Stomach smooth muscle (tissue), 2 donors: ENCODE measurements around the gene EFR3B.
A peak's percentile ranks its signal among the peaks of the same experiment; 100 is the strongest.
"Not testable (repeated sequence)": the region's sequence is repeated elsewhere in the genome, so short reads cannot be mapped to it uniquely, and the experiment has no call there.

Experiments
- H3K27ac ChIP-seq: one replicate; pipeline ENCODE4 v1.7.0; 2013; ENCODE audit warnings: mild to moderate bottlenecking, low read length, inconsistent platforms
- H3K27me3 ChIP-seq, 2 donors: one replicate each; pipeline ENCODE4 v1.7.0; 2013; ENCODE audit warnings: low read length in 2 of 2; ENCODE audit not compliant: insufficient read depth in 2 of 2, control insufficient read depth in 1 of 2
- H3K36me3 ChIP-seq, 2 donors: one replicate each; pipeline ENCODE4 v1.7.0; 2013; ENCODE audit warnings: low read length in 2 of 2; ENCODE audit not compliant: control insufficient read depth in 2 of 2, insufficient read depth in 2 of 2
- H3K4me1 ChIP-seq: one replicate; pipeline ENCODE4 v1.7.0; 2013; ENCODE audit warnings: low read length; ENCODE audit not compliant: control insufficient read depth, insufficient read depth
- H3K4me3 ChIP-seq, 2 donors: one replicate each; pipeline ENCODE4 v1.7.0; 2013; ENCODE audit warnings: low read length in 2 of 2
- H3K9ac ChIP-seq, 2 donors: one replicate each; pipeline ENCODE4 v1.7.0; 2013; ENCODE audit warnings: low read length in 2 of 2, mild to moderate bottlenecking in 1 of 2
- H3K9me3 ChIP-seq, 2 donors: one replicate each; pipeline ENCODE4 v1.7.0; 2013; ENCODE audit warnings: low read length in 2 of 2; ENCODE audit not compliant: control insufficient read depth in 2 of 2
- donor health status: healthy.
- donor health status: Pancreatic carcinoma.

Gene EFR3B

GRCh38 chr2:25041928-25042320 lies at the start of gene EFR3B:
EFR3B (plus strand) TSS chr2:25042076; CDS start chr2:25042313, 237 bp downstream.
- Histone ChIP-seq H3K36me3 (no peaks in the 10 kb centered on the region), H3K4me1 (peaks cover 20% of the 10 kb centered on the region), H3K27me3 (no peaks in the 10 kb centered on the region), H3K9ac (peak within 1 kb of the TSS; percentile 62 to 63), H3K27ac (no peak within 1 kb of the TSS), H3K9me3 (no peaks in the 10 kb centered on the region), H3K4me3 (peak within 1 kb of the TSS; percentile 83 to 90)

- Histone ChIP-seq H3K36me3 (no peaks in the 10 kb centered on the region), H3K27me3 (no peaks in the 10 kb centered on the region), H3K9me3 (no peaks in the 10 kb centered on the region), H3K27ac (no peak overlapping the region), H3K9ac (no peak overlapping the region), H3K4me3 (no peak overlapping the region), H3K4me1 (no peaks in the 10 kb centered on the region)
These were observed 48.3 kb upstream of the EFR3B start for GRCh38 chr2:24993406-24994145.

DNA sequence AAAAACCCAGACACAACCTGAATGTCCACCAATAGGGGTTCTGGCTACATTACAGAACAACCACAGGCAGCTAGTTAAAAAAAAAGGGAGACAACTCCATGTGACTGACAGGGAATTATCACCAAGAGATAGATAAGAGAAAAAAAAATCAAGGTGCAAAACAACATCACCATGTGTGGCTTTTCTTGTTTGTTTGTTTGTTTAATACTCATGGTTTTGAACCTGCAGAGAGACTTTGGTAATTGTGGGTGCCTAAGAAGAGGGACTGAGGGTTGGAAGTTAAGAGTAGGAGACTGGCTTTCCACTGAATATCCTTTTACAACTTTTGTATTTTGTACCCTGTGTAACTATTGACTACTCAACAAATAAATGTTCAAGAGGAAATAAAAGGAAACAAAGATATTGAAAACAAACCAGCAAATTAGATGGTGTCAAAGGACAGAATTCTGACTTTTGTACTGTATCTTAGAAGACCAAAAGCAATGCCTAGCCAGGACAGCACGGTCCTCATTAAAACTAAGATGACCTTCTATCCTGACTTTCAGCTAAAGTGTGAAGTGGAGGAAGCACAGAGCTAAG lies 47.6 kb upstream of the EFR3B start:
- no peak overlapping the region for H3K27ac ChIP-seq
- no peak overlapping the region for H3K9ac ChIP-seq

GRCh38 chr2:24999097-24999496 lies 42.8 kb upstream of the EFR3B start:
- not testable (repeated sequence) for H3K9me3 ChIP-seq, H3K27ac ChIP-seq, H3K4me3 ChIP-seq, H3K9ac ChIP-seq, H3K36me3 ChIP-seq, H3K27me3 ChIP-seq, H3K4me1 ChIP-seq

More for the DNA sequence above, 47.6 kb upstream of the EFR3B start:
- H3K36me3 ChIP-seq = no peaks in the 10 kb centered on the region
- H3K9me3 ChIP-seq = no peaks in the 10 kb centered on the region
- H3K4me3 ChIP-seq = no peak overlapping the region
- no peaks in the 10 kb centered on the region for H3K4me1 ChIP-seq
- no peaks in the 10 kb centered on the region for H3K27me3 ChIP-seq

GRCh38 chr2:25000036-25000435 lies 41.8 kb upstream of the EFR3B start:
- Histone ChIP-seq H3K27me3 (no peaks in the 10 kb centered on the region), H3K4me1 (peaks cover 4% of the 10 kb centered on the region), H3K36me3 (peaks cover 0 to 4% of the 10 kb centered on the region in 2 donors), H3K4me3 (no peak overlapping the region), H3K9me3 (no peaks in the 10 kb centered on the region), H3K9ac (no peak overlapping the region), H3K27ac (no peak overlapping the region)

GRCh38 chr2:25000503-25001324 lies 41.2 kb upstream of the EFR3B start:
- no peak overlapping the region for H3K4me3 ChIP-seq
- H3K9ac ChIP-seq = no peak overlapping the region
- H3K36me3 ChIP-seq = peaks cover 0 to 4% of the 10 kb centered on the region in 2 donors
- no peaks in the 10 kb centered on the region for H3K9me3 ChIP-seq
- H3K27me3 ChIP-seq = no peaks in the 10 kb centered on the region
- peaks cover 4% of the 10 kb centered on the region for H3K4me1 ChIP-seq
- no peak overlapping the region for H3K27ac ChIP-seq

- H3K36me3 ChIP-seq = peaks cover 0 to 4% of the 10 kb centered on the region in 2 donors
- H3K27ac ChIP-seq = no peak overlapping the region
- no peaks in the 10 kb centered on the region for H3K9me3 ChIP-seq
- H3K4me3 ChIP-seq = no peak overlapping the region
- peaks cover 4% of the 10 kb centered on the region for H3K4me1 ChIP-seq
- no peak overlapping the region for H3K9ac ChIP-seq
- H3K27me3 ChIP-seq = no peaks in the 10 kb centered on the region
These were observed 40.6 kb upstream of the EFR3B start for GRCh38 chr2:25001325-25001637.

DNA sequence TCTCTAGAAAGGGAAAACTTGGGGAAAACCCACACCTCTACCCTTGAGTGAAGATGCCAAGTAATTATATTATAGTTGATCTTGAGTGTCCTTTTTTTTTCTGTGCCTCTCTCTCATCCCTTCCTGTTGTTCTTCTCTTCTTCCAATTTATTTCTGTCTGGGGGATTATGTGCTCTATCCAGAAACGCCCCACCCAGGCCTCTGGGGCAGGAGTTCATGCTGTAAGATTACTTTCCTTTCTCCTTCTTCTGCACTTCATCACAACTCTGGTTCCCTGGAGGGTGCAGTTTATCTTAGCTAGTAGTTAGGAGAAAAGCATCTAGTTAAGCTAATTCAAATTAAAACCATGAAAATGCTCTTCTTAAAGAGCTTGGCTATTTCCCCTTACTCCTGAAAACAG lies 39.8 kb upstream of the EFR3B start:
- Histone ChIP-seq H3K9me3 (no peaks in the 10 kb centered on the region), H3K27ac (no peak overlapping the region), H3K4me3 (no peak overlapping the region), H3K4me1 (peaks cover 4% of the 10 kb centered on the region), H3K36me3 (peaks cover 0 to 4% of the 10 kb centered on the region in 2 donors), H3K27me3 (no peaks in the 10 kb centered on the region), H3K9ac (no peak overlapping the region)

DNA sequence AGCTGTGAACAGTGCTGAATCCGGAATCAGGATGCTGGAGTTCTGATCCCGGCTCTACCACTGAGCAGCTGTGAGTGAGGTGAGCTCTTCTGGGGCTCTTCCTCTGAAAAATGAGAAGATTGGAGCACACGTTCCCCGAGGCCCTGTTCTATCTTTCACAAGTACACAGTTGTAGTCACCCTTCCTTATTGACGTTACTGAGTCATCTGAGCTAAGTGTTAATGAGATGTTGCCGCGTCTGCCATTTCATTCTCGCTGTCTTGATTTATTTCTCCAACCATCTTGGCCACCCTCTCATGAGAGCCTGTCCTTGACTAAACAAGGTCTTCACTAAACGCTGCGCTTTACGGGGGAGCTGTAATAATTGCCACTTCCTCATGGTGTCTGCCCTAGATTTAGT lies 31.9 kb upstream of the EFR3B start:
- Histone ChIP-seq H3K4me3 (no peak overlapping the region), H3K4me1 (no peaks in the 10 kb centered on the region), H3K27ac (no peak overlapping the region), H3K9ac (no peak overlapping the region), H3K36me3 (no peaks in the 10 kb centered on the region), H3K27me3 (no peaks in the 10 kb centered on the region), H3K9me3 (no peaks in the 10 kb centered on the region)

GRCh38 chr2:25011342-25011741 lies 30.5 kb upstream of the EFR3B start:
- not testable (repeated sequence) for H3K27me3 ChIP-seq, H3K4me3 ChIP-seq, H3K36me3 ChIP-seq, H3K27ac ChIP-seq, H3K9me3 ChIP-seq, H3K4me1 ChIP-seq, H3K9ac ChIP-seq

- Histone ChIP-seq H3K36me3 (no peaks in the 10 kb centered on the region), H3K4me3 (no peak overlapping the region), H3K27ac (no peak overlapping the region), H3K27me3 (no peaks in the 10 kb centered on the region), H3K9ac (no peak overlapping the region), H3K9me3 (no peaks in the 10 kb centered on the region), H3K4me1 (no peaks in the 10 kb centered on the region)
These were observed 27.2 kb upstream of the EFR3B start for GRCh38 chr2:25014631-25015030.
